ENCODE measurements around the gene ATP12A. TPM values are rescaled to one million over a fixed set of nuclear protein-coding genes. Genes with fewer than 3 reads are reported as not detected.

The ATP12A gene
- total and polyA plus RNA-seq, 11 donors, result not detected

DNA sequence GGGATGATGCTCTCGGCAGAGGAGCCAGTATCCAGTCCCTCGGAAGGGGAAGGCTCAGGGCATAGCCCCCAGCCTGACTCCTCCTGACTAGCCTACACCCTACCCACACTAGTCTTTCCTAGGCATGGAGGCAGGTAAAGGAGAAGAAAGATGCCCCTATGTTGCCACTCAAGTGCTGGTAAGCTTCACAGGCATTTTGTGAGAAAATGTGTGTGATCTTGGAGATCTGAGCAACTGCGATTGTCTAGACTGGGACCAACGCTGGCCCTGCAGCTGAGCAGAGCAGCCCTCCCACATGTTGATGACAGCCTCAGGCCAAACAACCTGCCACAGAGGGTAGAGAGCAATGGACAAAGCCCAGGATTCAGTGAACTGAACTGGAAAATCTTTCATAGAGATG, 11.7 kb upstream of the ATP12A start:
- peaks cover 0 to 9% (median 0%) of the 10 kb centered on the region in 9 donors for H3K27me3 ChIP-seq
- TF ChIP-seq POLR2A (IDR thresholded peaks at IDR 0.05), result no peak
- no peak for TF ChIP-seq CTCF (IDR thresholded peaks at IDR 0.05)
- WGBS, 4 donors, result 79 to 85% (median 80%) methylated on average over 3 to 4 of the region's 4 CpGs
- DNase-seq, result no peak
- no peaks in the 10 kb centered on the region for H3K9me3 ChIP-seq
- intact Hi-C loops (cut with DNase I), result loop anchor here in 1 of 10 donors (10.0 kb wide), 1 partner anchor 94 kb away; no protein-coding TSS in a partner anchor
- peaks cover 0 to 11% (median 0%) of the 10 kb centered on the region in 12 donors for H3K4me1 ChIP-seq
- H3K36me3 ChIP-seq, result no peaks in the 10 kb centered on the region
- no peak for ATAC-seq
- H3K27ac ChIP-seq, result no peak overlapping the region
- no peak overlapping the region for H3K4me3 ChIP-seq

DNA sequence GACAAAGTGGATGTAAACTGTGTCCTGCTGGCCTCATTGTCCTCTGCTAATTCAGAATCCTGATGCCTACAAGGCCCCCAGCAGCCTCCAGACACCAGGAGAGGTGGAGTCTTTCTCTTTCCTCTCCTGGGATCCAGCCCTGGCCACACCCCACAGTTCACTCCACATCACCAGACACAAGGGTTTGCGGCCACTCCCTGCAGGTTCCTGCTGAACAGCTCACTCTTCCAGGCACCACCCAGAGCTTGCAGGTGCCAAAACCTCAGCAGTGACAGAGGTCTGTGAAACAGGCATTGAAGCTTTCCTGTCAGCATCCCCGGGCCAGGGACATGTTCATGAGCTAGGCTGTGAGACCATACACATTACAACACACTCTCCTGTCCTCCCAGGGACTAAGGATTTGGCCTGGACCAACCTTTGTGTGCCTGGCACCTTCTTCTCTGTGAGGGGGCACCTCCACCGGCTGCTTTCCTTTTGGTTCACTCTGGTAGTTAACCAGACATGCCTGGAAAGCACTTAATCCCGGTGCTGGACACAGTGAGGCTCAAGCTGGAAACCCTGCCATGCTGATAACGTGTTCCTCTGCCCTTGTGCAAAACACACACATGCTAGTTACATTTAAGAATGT, 11.1 kb upstream of the ATP12A start:
- intact Hi-C loops (cut with DNase I), result loop anchor here in 1 of 10 donors (10.0 kb wide), 1 partner anchor 94 kb away; no protein-coding TSS in a partner anchor
- no peaks in the 10 kb centered on the region for H3K36me3 ChIP-seq

DNA sequence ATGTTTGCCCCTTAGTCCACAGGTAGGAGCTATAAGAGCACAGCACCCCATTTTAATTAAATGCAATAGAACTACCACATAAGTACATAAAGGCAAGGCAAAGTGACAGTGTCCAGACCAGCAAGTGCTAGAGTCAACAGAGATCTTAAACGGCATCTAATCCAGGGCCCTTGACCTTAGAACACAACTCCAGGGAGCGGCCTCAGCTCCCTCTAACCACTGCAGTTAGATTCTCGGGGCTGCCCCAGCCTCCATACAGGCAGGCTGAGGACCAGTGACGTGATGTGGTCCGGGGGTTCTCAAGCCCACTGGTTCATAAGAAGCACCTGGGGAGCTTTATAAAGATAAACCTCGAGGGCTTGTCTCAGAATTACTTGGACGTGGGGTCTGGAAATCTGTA, 10.0 kb upstream of the ATP12A start:
- H3K36me3 ChIP-seq, result no peaks in the 10 kb centered on the region
- no peak for ATAC-seq

More for the DNA sequence above, 11.1 kb upstream of the ATP12A start:
- WGBS, 4 donors, result 81 to 83% (median 83%) methylated on average over 5 of the region's 5 CpGs
- DNase-seq (no peak), ATAC-seq (no peak)
- Histone ChIP-seq H3K4me3 (no peak overlapping the region), H3K27ac (no peak overlapping the region), H3K4me1 (peaks cover 0 to 11% (median 0%) of the 10 kb centered on the region in 12 donors), H3K27me3 (peaks cover 0 to 9% (median 0%) of the 10 kb centered on the region in 9 donors), H3K9me3 (no peaks in the 10 kb centered on the region)
- TF ChIP-seq CTCF (IDR thresholded peaks at IDR 0.05) (no peak), POLR2A (IDR thresholded peaks at IDR 0.05) (no peak)

More for the DNA sequence above, 10.0 kb upstream of the ATP12A start:
- H3K4me1 ChIP-seq, result peaks cover 0 to 11% (median 0%) of the 10 kb centered on the region in 12 donors
- H3K27me3 ChIP-seq, result peaks cover 0 to 9% (median 0%) of the 10 kb centered on the region in 9 donors
- no peak overlapping the region for H3K4me3 ChIP-seq
- intact Hi-C loops (cut with DNase I), result loop anchor here in 4 of 10 donors (5.0 to 10.0 kb wide), 4 partner anchors 88 to 355 kb away; no protein-coding TSS in a partner anchor
- no peak for DNase-seq
- 81 to 86% (median 82%) methylated on average over 7 of the region's 7 CpGs for WGBS, 4 donors
- no peaks in the 10 kb centered on the region for H3K9me3 ChIP-seq
- TF ChIP-seq CTCF (IDR thresholded peaks at IDR 0.05), result no peak
- no peak overlapping the region for H3K27ac ChIP-seq

Data from heart left ventricle (tissue), 16 donors.